ENCODE results near the gene LRMDA.

- TF ChIP-seq CTCF (IDR thresholded peaks at IDR 0.05) (no peak), POLR2AphosphoS5 (IDR thresholded peaks at IDR 0.05) (no peak)
These were observed 874.6 kb downstream of the LRMDA start for GRCh38 chr10:76305930-76306615.
